Measurements from ENCODE around the gene SUDS3.
A peak's percentile ranks its signal among the peaks of the same experiment; 100 is the strongest.

The SUDS3 gene

DNA sequence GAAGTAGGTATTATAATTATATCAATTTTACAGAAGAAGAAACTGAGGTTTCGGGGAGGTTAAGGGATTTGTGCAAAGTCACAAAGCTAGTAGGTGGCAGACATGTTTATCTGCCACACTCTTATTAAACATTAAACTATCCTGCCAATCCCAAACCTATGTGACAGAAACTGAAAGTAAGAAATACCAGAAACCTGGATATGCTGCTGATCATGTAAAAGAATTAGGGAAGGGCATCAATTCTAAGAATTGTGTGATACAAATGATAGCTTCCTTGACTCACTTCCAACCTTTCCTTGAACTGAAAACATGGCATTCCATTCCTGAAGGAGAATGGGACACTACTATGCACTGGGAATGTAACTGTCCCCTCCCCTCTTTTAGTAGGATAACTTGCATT is 20.5 kb upstream of the SUDS3 start:
- H3K27ac ChIP-seq, result no peak overlapping the region
- DNase-seq (ENCODE audit: low read depth, low spot score), result no peak

DNA sequence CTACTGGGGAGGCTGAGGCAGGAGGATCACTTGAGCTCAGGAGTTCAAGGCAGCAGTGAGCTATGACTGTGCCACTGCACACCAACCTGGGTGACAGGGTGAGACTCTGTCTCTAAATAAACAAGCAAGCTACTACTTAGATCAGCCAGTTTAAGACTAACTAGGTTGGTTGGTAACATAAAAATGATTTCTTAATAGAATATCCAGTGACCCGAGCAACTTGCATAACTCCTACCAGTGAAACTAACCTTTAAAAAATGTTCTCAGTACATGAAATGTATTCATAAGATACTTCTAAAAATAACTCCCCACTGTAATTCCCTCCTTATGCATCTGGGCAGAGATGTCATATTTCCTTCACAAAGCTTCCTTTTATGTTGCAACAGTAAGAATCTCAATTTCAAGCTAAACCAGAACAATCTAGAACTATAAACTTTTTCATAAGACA is 19.5 kb upstream of the SUDS3 start:
- DNase-seq (ENCODE audit: low read depth, low spot score), result peak; percentile 20
- H3K27ac ChIP-seq, result peak overlapping the region; percentile 81

- H3K27ac ChIP-seq, result peak overlapping the region; percentile 81
Measured at GRCh38 chr12:118357257-118358007, 18.9 kb upstream of the SUDS3 start.

GRCh38 chr12:118358008-118358359 is 18.4 kb upstream of the SUDS3 start:
- H3K27ac ChIP-seq, result peak overlapping the region; percentile 81
- DNase-seq (ENCODE audit: low read depth, low spot score), result no peak

More at GRCh38 chr12:118357257-118358007, 18.9 kb upstream of the SUDS3 start:
- DNase-seq (ENCODE audit: low read depth, low spot score), result no peak

DNA sequence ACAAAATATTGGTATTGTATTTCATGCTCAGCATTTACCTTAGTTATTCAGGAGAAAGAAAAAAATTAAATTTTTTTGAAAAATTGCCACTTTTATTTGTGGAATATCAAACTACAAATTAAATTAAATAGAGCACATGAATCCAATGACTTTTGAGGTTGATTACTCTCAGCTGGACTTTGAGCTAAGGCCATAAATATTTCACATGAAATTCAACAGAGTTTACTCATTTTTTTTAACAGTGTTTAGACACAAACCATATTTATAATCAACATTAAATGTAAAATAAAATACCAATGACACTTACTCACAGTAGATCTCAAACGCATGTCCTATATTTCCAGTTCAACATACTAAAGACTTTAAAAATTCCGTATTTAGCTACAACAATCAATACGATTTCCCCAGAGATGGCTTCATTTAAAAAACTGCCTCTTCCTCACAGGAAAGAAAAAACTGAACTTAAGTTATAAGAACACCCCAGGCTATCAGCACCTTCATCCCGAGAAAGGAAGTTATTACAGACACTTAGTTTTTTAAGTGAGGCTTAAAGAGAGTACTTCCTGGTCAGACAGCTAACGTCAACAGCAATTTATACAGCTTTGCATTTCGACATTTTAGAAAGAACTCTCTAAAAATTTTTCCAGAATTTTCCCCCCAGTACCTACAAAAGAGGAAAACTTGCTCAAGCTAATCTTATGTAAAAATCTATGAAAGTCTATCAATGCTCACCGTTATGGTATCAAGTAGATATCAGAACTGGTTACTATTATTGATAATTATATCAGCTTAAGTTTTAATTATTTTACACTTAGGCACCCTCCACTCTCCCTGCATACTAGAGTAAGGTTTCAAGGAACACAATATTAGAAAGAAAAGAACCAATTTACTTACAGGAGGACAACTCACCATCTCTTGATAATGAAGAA is 17.5 kb upstream of the SUDS3 start:
- H3K27ac ChIP-seq, result no peak overlapping the region

DNA sequence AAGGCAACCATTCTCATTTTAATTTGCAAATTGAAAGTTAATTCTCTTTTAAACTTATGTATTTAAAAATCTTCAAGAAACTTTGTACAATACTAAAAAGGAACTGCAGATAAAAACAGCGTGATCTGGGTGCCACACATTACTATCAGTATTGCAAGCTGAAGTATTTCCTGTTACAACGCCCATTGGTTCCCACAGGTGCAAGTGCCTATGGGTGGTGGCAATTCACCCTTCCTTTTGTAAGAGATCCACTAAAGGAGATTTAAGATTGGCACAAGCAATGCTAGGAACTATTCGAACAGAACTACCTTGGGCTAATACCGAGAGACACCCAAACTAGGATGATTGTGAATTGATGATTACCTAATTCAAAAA is 16.8 kb upstream of the SUDS3 start:
- no peak overlapping the region for H3K27ac ChIP-seq

More for the DNA sequence above, 17.5 kb upstream of the SUDS3 start:
- DNase-seq (ENCODE audit: low read depth, low spot score), result no peak

GRCh38 chr12:118361092-118361404 is 15.3 kb upstream of the SUDS3 start:
- H3K27ac ChIP-seq, result peak overlapping the region; percentile 45
- DNase-seq (ENCODE audit: low read depth, low spot score), result no peak

More for the DNA sequence above, 16.8 kb upstream of the SUDS3 start:
- no peak for DNase-seq (ENCODE audit: low read depth, low spot score)

- no peak for DNase-seq (ENCODE audit: low read depth, low spot score)
- H3K27ac ChIP-seq, result no peak overlapping the region
Measured at GRCh38 chr12:118361889-118362288, 14.5 kb upstream of the SUDS3 start.

GRCh38 chr12:118368821-118369220 is 7.5 kb upstream of the SUDS3 start:
- no peak overlapping the region for H3K27ac ChIP-seq
- no peak for DNase-seq (ENCODE audit: low read depth, low spot score)

DNA sequence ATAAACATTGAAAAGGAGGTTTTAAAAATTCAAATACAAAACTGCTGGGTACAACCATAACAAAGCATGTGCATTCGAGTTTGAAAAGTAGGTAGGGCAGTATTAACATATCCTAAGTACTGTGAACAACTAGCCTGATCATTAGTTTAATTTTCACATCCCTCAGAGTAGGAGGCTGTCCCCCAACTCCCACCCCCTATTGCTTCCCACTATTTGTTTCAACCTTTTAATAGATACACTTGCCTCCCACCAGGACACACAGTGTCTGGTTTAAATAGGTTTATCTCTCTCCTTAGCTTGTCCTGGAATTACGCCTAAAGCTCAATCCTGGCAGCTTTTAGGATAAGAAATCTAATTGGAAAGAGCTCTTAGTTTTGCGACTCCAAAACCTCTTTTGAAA is 5.8 kb upstream of the SUDS3 start:
- DNase-seq (ENCODE audit: low read depth, low spot score), result no peak
- H3K27ac ChIP-seq, result no peak overlapping the region

GRCh38 chr12:118371321-118372282 is 4.8 kb upstream of the SUDS3 start:
- H3K27ac ChIP-seq, result peak overlapping the region; percentile 65
- DNase-seq (ENCODE audit: low read depth, low spot score), result no peak

DNA sequence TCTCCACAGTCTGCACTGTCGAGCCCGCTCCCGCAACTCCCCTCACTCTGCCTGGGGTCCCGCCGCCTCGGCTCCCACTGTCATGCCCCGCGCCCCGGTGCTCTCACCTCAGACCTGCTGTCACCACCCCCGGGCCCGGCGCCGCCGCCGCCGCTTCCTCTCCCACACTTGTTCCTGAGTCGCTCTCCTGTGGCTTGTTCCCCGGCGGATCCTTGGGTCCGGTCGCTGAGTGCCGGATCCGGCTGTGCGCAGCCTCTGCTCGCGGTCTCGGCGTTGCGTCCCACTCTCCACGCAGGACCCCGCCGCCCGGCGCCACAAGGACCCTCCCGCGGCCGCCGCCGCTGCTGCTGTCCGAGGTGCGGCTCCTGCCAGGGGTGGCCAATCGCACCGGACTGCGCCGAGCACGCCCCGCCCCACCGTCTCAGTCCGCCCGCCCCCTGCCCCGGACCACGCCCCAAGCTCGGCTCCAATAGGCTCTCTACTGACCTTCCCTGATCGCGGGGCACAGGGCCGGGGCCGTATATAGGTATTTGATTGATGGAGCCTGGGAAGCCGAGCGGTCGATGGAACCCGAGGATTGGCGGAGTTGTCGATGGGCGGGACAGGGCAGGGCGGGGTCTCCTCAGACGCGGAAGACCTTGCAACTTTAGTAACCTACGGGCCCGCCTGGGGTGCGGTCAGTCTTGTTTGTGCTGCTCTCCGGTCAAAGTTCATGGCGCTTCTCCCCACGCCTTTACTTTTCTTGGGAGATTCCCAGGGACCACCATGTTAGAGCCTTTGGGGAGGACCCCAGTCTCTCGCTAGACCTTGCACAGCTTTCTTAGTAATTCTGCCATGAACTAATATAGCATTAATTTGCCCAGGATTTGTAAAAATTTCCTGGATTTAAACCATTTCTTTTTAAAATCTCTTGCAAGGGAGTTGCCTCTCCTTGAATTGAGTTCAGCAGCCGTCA is 3.5 kb upstream of the SUDS3 start, which contains the start of gene TAOK3:
Gene TAOK3 (minus strand): TSS at position 367 of the 955 bp plus-strand sequence. CDS start 117,340 bp downstream, outside the sequence.
- H3K27ac ChIP-seq, result peak within 1 kb of the TSS; percentile 65
- peak; percentile 92 for DNase-seq (ENCODE audit: low read depth, low spot score)

DNA sequence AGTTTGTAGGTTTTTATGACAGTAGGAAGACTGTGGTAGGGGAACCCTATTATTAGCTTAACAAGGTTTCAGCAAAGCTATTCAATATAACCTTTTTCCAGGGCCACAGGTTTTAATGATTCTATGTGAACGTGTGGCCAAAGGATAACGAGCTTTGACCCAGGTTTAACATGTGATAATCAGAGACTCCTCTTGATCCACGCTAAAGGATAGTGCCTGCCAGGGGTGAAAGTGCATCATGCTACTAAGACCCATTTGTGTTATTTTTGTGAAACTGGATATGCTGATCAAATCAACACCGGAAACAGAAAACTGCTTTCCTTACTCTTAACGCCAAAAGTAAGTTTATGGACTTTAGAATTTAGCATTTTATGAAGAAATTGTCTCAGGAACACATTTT is 2.7 kb upstream of the SUDS3 start:
- peak overlapping the region; percentile 65 for H3K27ac ChIP-seq

DNA sequence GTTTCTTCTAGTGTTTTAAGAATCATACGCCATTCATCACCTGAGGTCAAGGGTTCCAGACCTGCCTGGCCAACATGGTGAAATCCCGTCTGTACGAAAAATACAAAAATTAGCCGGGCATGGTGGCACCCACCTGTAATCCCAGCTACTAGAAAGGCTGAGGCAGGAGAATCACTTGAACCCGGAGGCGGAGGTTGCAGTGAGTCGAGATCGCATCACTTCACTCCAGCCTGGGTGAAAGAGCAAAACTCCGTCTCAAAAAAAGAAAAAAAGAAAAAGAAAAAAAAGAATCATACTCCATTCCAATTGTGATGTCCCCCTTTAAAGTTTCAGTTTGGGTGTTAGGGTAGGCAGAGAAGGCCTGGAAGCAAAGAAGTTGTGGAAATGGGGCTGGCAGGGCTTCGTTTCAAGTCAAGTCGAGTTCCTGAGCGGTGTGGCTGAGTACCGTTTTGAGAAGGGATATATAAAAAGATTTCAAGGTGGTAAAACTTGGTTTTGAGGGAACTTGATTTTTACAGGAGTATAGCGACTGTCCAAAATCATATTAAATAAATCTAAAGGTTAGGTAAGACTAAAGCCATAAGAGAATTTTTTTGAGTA is 2.1 kb upstream of the SUDS3 start:
- peak overlapping the region; percentile 65 for H3K27ac ChIP-seq
- DNase-seq (ENCODE audit: low read depth, low spot score), result no peak

More for the DNA sequence above, 2.7 kb upstream of the SUDS3 start:
- no peak for DNase-seq (ENCODE audit: low read depth, low spot score)

DNA sequence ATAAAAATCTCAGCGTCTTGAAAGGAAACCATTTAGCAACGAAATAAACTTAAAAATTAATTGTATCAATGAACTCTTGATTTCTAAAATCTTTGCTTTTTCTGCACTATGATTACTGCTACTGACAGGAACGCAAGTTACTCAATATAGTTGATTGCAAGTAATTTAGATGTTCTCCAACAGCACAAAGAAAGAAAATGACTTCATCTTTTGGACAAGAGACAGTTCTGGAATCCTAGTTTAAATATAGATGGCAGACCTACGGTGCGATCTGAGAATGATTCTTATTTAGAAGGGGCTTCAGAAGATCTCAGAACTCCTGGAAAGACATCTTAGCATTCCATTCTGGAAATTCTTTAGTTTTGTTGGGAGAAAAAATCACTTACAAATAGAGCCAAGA is 1.4 kb upstream of the SUDS3 start:
- H3K27ac ChIP-seq, result no peak overlapping the region
- DNase-seq (ENCODE audit: low read depth, low spot score), result no peak

DNA sequence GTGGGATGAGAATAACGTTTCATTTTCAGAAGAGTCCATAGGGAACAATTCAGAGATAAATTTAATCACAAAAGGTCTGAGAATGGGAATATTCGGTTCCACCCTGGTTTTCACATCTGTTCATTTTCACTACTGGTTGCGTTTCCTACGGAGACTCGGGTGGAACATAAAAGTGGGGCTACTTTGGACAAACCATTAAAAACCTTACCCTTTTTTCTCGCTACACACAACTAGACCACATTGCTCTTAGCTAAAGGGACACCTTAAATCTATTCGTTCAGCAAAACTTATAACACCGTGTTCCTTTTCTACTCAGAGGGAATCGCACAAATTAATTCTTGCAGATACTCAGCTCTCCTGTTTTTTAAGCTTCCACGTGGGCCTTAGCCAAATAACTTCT is 1.0 kb upstream of the SUDS3 start:
- no peak for DNase-seq (ENCODE audit: low read depth, low spot score)
- H3K27ac ChIP-seq, result no peak overlapping the region

DNA sequence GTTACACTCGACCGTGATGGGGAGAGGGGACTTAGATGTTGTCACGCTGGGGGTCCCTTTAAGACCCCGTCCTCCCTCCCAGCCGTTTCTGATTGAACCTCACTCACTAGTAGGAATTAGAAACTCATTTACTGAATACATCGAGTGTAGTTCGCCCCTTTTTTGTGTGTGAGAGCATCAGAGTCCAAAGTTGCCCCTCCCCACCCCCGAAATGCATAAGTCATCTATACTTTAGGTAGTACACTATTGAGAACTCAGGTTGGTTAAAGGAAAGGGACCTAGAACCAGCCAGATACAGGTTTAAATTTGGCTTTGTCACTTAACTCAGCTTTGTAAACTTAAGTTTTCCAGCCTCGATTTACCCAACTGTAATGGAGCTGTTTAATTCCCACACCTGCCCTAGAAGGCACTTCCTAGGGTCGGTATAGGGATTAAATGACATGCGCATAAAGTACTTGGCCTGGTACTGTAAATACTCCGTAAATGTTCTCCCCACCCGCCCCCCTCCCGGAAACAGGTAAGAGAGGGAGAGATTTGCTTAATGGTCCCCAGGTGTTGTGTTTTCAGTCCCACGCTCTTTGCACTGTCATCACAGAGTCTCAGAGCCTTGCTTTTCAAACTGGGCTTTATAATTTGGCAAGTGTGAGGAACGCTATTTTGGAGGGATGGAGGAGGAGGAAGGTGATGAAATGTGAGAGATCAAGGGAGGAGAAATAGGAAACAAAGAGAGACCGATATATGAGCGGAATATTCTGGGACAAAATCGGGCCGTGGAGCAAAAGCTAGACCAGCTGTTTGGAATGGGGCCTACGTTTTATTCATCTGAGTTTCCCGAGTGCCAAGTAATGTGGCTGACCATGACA is 897 bp downstream of the SUDS3 start:
- no peak for DNase-seq (ENCODE audit: low read depth, low spot score)
- peak overlapping the region; percentile 77 for H3K27ac ChIP-seq
